ENCODE results near the gene ZEB1. TPM values are rescaled to one million over a fixed set of nuclear protein-coding genes. Genes with fewer than 3 reads are reported as not detected.

ZEB1 gene
- 10 to 100 TPM; 24.8 to 29.1 TPM for total RNA-seq

DNA sequence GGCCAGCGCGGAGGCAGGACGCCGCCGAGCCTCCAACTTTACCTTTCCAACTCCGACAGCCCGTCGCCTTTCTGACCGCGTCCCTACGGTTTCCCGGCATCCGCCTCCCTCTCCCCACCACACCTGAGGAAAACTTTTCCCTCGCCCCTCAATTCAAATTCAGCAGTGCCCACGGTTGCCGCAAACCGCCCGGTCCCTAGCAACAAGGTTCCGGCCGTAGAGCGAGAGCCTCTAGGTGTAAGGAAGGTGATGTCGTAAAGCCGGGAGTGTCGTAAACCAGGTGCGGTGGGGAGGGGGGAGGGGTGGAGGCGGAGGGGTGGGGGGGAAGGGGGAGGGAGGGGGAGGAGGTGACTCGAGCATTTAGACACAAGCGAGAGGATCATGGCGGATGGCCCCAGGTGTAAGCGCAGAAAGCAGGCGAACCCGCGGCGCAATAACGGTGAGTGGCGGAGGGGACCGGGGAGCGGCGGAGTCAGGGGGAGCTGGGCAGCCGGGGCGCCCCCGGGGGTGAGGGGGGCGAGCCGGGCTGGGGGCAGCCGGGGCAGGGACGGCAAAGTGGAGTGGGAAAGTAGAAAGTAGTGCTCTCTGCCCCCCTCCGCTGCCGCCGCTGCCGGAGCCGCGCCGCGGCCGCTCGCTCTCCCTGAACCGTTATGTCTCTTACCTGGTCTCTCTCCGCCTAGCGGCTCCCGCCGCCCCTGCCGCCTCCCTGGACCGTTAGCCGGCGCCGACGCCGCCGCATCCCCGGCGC is at the start of gene ZEB1:
Gene ZEB1 (plus strand): TSS at position 363 of the 748 bp plus-strand sequence. CDS start 19 bp downstream, at position 382.
- H3K9me3 Mint-ChIP-seq = no peaks in the 10 kb centered on the region
- CTCF ChIA-PET = no interaction called here
- DNase-seq = peak; percentile 96
- no peaks in the 10 kb centered on the region for H3K27me3 Mint-ChIP-seq (ENCODE audit: low read depth)
- H3K27ac Mint-ChIP-seq = peak within 1 kb of the TSS; percentile 99
- intact Hi-C loops (cut with micrococcal nuclease) = loop anchor here (1.0 to 5.0 kb wide), 12 partner anchors 24 to 535 kb away; no protein-coding TSS in a partner anchor
- peaks cover 3% of the 10 kb centered on the region for H3K36me3 Mint-ChIP-seq (ENCODE audit: low read depth)
- H3K4me1 Mint-ChIP-seq (ENCODE audit: low read depth) = peaks cover 33% of the 10 kb centered on the region
- peak within 1 kb of the TSS; percentile 98 for H3K4me3 Mint-ChIP-seq

DNA sequence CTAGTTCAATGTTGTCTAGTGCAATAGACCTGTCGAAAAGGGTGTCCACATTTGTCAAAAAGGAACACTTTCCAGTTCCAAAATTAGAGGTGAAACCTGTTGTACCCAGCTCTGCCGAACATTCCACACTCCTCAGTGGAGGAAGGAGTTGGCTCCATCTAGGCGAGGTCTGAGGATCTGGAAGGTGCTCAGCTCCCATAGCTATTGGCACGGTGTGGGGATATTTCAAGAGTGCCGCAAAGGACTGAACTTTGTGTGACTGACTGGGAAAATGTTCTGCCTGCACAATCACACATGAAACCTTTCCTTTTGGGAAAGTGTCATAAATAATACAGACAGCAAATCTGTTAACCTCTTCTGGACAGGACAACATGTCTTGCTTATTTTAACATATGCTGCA is 48.1 kb upstream of the ZEB1 start:
- peaks cover 10% of the 10 kb centered on the region for H3K9me3 Mint-ChIP-seq
- H3K27ac Mint-ChIP-seq = no peak overlapping the region
- DNase-seq = no peak
- CTCF ChIA-PET = no interaction called here
- peaks cover 4% of the 10 kb centered on the region for H3K4me1 Mint-ChIP-seq (ENCODE audit: low read depth)
- intact Hi-C loops (cut with micrococcal nuclease) = no loop called here
- no peaks in the 10 kb centered on the region for H3K27me3 Mint-ChIP-seq (ENCODE audit: low read depth)
- H3K4me3 Mint-ChIP-seq = no peak overlapping the region
- peaks cover 1% of the 10 kb centered on the region for H3K36me3 Mint-ChIP-seq (ENCODE audit: low read depth)

DNA sequence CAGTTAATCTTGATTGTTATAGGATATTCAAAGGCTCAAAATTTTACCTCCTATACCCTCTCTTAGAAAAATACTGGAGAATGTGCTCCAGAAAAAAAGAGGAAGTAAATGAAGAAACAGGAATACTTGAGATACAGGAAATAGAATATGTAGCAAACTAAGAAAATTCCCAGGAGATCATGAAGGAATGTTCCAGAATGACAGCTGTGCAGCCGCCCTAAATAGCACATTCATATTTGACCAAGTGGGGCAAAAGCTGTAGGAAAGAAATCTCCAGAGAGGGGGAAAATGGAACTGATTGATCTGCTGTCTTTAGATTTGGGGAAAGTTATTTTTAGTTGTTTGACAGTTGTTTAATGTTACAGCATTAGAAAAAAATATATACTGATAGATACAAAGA is 46.2 kb upstream of the ZEB1 start:
- Mint-ChIP-seq H3K4me3 (no peak overlapping the region), H3K27me3 (ENCODE audit: low read depth) (no peaks in the 10 kb centered on the region), H3K9me3 (peaks cover 10% of the 10 kb centered on the region), H3K36me3 (ENCODE audit: low read depth) (peaks cover 1% of the 10 kb centered on the region), H3K27ac (no peak overlapping the region), H3K4me1 (ENCODE audit: low read depth) (peaks cover 4% of the 10 kb centered on the region)
- CTCF ChIA-PET = no interaction called here
- DNase-seq = no peak
- intact Hi-C loops (cut with micrococcal nuclease) = no loop called here

DNA sequence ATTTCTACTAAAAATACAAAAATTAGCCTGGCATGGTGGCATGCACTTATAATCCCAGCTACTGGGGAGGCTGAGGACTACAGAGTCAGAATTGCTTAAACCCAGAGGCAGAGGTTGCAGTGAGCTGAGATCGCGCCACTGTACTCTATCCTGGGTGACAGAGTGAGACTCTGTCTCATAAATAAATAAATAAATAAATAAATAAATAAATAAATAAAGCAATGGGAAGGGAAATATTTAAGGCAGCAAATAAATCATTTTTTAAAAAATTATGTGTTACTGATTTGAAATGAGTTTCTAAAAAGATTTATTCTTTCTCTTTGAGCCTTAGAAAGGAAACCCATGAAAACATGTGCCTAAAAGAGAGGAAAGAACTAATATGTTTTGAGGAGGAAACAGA is 45.2 kb upstream of the ZEB1 start:
- CTCF ChIA-PET = no interaction called here

DNA sequence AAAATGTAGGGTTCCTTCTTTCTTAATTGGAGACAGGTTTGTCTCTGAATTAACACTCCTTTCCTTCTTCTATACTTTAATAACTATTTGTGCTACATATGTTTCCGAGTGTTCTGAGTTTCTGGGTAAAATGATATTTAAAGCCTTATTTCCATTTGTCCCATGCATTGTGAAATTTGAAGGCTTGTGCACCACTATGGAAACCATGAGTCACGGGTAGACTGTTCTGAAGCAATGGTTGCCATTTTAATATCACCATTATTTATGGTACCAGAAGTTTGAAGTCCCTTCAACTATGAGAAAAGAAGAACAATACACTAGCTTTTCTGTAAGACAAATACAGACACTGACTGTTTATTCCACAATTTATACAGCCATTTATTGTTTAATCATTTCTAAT is 44.7 kb upstream of the ZEB1 start:
- Mint-ChIP-seq H3K27me3 (ENCODE audit: low read depth) (no peaks in the 10 kb centered on the region), H3K36me3 (ENCODE audit: low read depth) (peaks cover 1% of the 10 kb centered on the region), H3K4me3 (no peak overlapping the region), H3K27ac (no peak overlapping the region), H3K4me1 (ENCODE audit: low read depth) (peaks cover 4% of the 10 kb centered on the region), H3K9me3 (peaks cover 10% of the 10 kb centered on the region)
- intact Hi-C loops (cut with micrococcal nuclease) = no loop called here
- DNase-seq = no peak
- CTCF ChIA-PET = no interaction called here

More for the DNA sequence above, 45.2 kb upstream of the ZEB1 start:
- Mint-ChIP-seq H3K27ac (no peak overlapping the region), H3K27me3 (ENCODE audit: low read depth) (no peaks in the 10 kb centered on the region), H3K4me3 (no peak overlapping the region), H3K9me3 (peaks cover 10% of the 10 kb centered on the region), H3K4me1 (ENCODE audit: low read depth) (peaks cover 4% of the 10 kb centered on the region), H3K36me3 (ENCODE audit: low read depth) (peaks cover 1% of the 10 kb centered on the region)
- no peak for DNase-seq
- intact Hi-C loops (cut with micrococcal nuclease) = no loop called here

DNA sequence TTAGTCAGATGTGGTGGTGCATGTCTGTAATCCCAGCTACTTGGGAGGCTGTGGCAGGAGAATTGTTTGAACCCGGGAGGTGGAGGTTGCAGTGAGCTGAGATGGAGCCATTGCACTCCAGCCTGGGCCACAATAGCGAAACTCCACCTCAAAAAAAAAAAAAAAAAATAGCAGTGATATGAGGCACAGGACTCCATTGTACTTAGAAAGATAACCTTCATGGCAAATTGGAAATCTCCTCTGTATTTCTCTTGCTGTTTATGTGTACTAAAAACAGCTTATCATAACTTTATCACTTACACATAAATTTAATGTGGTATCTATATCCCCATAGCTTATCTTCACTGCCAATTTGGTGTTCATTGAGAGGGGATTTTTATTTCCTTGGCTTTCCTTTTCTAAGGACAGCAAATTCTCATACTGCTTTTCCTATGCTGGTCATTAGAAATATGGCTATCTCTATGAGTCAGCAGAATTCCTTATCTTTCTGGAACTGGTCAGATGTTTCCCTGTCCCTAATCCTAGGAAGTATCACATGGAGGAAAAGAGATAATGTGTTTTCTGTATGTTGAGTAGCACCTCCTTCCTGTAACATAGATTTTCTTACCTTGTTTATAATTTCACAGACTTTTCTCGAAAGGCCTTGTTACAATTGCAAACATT is 40.6 kb upstream of the ZEB1 start:
- DNase-seq = no peak
- Mint-ChIP-seq H3K27me3 (ENCODE audit: low read depth) (no peaks in the 10 kb centered on the region), H3K27ac (no peak overlapping the region), H3K4me1 (ENCODE audit: low read depth) (peaks cover 4% of the 10 kb centered on the region), H3K4me3 (no peak overlapping the region), H3K36me3 (ENCODE audit: low read depth) (no peaks in the 10 kb centered on the region), H3K9me3 (peaks cover 2% of the 10 kb centered on the region)
- intact Hi-C loops (cut with micrococcal nuclease) = no loop called here
- CTCF ChIA-PET = interaction anchor here (0.7 kb wide), 1 partner anchor 529 kb away, joined by 7 read pairs; no protein-coding TSS in a partner anchor

DNA sequence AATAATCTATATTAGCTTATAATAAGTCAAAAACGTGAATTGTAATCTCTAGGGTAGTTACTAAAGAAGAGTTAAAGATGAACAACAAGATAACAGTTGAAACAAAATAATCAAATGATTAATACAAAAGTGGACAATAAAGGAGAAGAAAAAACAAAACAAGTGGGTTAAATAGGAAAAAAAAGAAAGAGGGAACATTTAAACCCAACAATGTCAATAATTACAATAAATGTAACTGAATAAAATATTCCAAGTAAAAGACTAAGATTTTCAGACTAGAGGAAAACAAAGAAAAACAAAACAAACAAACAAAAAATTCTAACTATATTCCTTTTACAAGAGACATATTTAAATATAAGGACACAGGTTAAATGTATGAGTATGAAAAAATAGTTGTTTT is 38.0 kb upstream of the ZEB1 start:
- DNase-seq = no peak
- no peak overlapping the region for H3K27ac Mint-ChIP-seq
- H3K36me3 Mint-ChIP-seq (ENCODE audit: low read depth) = no peaks in the 10 kb centered on the region
- no peak overlapping the region for H3K4me3 Mint-ChIP-seq
- intact Hi-C loops (cut with micrococcal nuclease) = no loop called here
- peaks cover 2% of the 10 kb centered on the region for H3K9me3 Mint-ChIP-seq
- CTCF ChIA-PET = no interaction called here
- no peaks in the 10 kb centered on the region for H3K27me3 Mint-ChIP-seq (ENCODE audit: low read depth)
- no peaks in the 10 kb centered on the region for H3K4me1 Mint-ChIP-seq (ENCODE audit: low read depth)

DNA sequence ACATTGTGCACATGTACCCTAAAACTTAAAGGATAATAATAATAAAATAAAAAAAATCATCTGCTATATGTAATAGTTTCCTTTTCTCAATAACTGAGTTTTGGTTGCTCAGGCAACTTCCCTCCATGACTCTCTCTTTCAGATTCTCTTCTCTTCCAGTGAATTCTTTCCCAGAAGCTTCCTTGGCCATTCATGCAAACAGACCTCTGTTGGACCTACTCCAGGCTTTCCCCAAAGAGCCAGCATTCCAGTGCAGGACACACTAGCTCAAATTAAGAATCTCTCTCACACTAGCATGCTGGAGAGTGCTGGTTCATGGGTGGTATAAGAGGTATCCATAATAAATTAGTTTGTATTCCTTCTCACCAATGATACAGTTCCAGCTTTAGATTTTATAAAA is 31.0 kb upstream of the ZEB1 start:
- no peak for DNase-seq
- Mint-ChIP-seq H3K4me1 (ENCODE audit: low read depth) (peaks cover 6% of the 10 kb centered on the region), H3K4me3 (no peak overlapping the region), H3K27ac (no peak overlapping the region), H3K36me3 (ENCODE audit: low read depth) (no peaks in the 10 kb centered on the region), H3K9me3 (peaks cover 2% of the 10 kb centered on the region), H3K27me3 (ENCODE audit: low read depth) (no peaks in the 10 kb centered on the region)
- CTCF ChIA-PET = interaction anchor here (0.6 to 0.8 kb wide), 2 partner anchors 277 to 536 kb away, joined by 3 to 4 read pairs; no protein-coding TSS in a partner anchor
- intact Hi-C loops (cut with micrococcal nuclease) = no loop called here

DNA sequence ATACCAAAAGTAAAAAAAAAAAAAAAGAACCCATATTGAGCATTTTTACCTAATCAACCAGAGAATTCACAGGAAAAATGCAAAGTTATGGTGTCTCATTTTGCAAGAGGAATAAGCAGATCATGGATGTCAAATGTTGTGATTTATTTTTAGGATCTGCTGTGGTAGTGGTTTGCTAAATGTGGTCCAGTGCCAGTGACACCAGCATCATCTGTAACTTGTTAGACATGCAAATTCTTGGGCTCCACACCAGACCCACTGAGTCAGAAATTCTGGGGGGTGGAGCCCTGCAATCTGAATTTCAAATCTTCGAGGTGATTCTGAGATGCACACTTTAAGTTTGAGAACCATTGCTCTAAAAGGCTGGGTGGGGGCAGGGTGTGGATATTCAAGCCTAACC is 30.1 kb upstream of the ZEB1 start:
- Mint-ChIP-seq H3K36me3 (ENCODE audit: low read depth) (no peaks in the 10 kb centered on the region), H3K4me1 (ENCODE audit: low read depth) (peaks cover 6% of the 10 kb centered on the region), H3K9me3 (peaks cover 2% of the 10 kb centered on the region), H3K27me3 (ENCODE audit: low read depth) (no peaks in the 10 kb centered on the region), H3K27ac (no peak overlapping the region), H3K4me3 (no peak overlapping the region)
- CTCF ChIA-PET = interaction anchor here (0.8 kb wide), 1 partner anchor 537 kb away, joined by 4 read pairs; no protein-coding TSS in a partner anchor
- intact Hi-C loops (cut with micrococcal nuclease) = no loop called here
- DNase-seq = no peak

DNA sequence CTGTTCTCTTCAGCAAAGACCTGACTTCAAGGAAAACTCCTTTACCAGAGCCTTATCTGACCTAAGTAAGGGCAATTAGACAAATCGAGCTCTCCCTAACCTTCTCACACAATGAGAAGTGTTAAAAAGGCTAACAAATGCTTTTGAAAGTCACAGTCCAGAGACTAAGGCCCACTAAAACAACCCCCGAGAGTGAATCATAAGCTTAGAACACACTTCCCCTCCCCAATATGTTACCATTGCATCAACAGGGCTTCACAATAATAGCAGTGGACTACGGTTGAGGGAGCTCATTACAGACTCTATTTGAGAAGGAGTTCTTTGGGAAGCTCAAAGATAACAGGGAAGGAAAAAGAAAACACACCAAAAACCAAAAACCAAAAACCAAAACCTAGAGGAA is 28.6 kb upstream of the ZEB1 start:
- H3K27me3 Mint-ChIP-seq (ENCODE audit: low read depth) = no peaks in the 10 kb centered on the region
- CTCF ChIA-PET = no interaction called here
- H3K4me1 Mint-ChIP-seq (ENCODE audit: low read depth) = peaks cover 6% of the 10 kb centered on the region
- no peak overlapping the region for H3K4me3 Mint-ChIP-seq
- peaks cover 2% of the 10 kb centered on the region for H3K9me3 Mint-ChIP-seq
- intact Hi-C loops (cut with micrococcal nuclease) = no loop called here
- no peaks in the 10 kb centered on the region for H3K36me3 Mint-ChIP-seq (ENCODE audit: low read depth)
- H3K27ac Mint-ChIP-seq = no peak overlapping the region
- DNase-seq = no peak

DNA sequence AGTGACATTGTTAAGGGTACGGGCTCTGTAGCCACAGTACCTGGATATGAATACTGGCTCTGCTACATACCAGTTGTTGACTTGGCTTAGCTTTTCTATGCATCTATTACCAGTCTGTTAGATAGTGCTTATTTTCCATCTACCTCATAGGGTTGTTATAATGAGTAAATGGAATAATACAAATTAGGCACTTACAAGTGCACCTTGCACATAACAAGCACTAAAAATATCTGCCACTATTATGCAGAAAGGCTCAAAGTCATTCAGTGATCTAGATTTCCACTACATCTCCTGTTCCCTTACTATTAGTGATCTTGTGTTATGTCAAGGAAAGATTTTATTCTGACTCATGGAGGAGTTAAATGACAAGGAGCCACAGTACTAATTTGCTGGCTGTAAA is 27.9 kb upstream of the ZEB1 start:
- intact Hi-C loops (cut with micrococcal nuclease) = loop anchor here (1.0 kb wide), 1 partner anchor 52 kb away; no protein-coding TSS in a partner anchor
- Mint-ChIP-seq H3K4me1 (ENCODE audit: low read depth) (peaks cover 6% of the 10 kb centered on the region), H3K9me3 (peaks cover 2% of the 10 kb centered on the region), H3K36me3 (ENCODE audit: low read depth) (no peaks in the 10 kb centered on the region), H3K27me3 (ENCODE audit: low read depth) (no peaks in the 10 kb centered on the region), H3K27ac (no peak overlapping the region), H3K4me3 (no peak overlapping the region)
- no peak for DNase-seq
- CTCF ChIA-PET = interaction anchor here (0.9 kb wide), 1 partner anchor 24 kb away, joined by 3 read pairs; no protein-coding TSS in a partner anchor

DNA sequence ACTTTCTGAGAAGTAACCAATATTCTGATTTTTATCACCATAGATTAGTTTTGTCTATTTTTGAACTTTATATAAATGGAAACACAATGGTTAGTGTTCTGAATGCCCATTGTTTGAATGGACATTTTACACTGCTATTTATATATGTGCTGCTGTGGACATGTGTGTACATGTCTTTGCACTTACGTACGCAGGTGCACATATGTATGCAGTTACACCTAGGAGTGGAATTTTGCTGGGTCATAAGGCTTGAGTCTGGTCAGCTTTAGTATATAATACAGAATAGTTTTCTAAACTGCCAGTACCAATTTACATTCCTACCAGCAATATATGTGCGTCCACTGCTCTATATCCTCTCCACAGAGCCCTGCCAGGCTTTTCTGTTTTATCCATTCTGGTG is 24.5 kb upstream of the ZEB1 start:
- intact Hi-C loops (cut with micrococcal nuclease) = no loop called here
- no peaks in the 10 kb centered on the region for H3K9me3 Mint-ChIP-seq
- no peak overlapping the region for H3K4me3 Mint-ChIP-seq
- H3K27ac Mint-ChIP-seq = no peak overlapping the region
- no peak for DNase-seq
- H3K4me1 Mint-ChIP-seq (ENCODE audit: low read depth) = peaks cover 10% of the 10 kb centered on the region
- CTCF ChIA-PET = no interaction called here
- no peaks in the 10 kb centered on the region for H3K36me3 Mint-ChIP-seq (ENCODE audit: low read depth)
- no peaks in the 10 kb centered on the region for H3K27me3 Mint-ChIP-seq (ENCODE audit: low read depth)

DNA sequence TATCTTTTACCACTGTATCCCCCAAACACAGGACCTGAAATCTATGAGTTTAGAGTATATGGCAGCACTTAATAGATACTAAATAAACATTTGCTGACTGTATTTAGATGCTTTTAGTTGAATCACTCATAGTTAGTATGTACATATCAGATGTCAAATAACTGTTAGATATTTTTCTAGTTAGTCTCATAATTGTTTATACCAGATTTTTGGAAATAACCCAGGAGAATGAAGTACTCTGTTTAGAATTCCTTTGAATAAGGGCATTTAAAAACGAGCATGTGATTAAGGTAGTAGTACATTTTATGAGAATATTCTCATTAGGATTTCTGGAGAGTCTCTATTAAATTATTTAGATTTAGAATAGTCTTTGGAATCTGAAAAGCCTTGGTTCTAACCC is 22.3 kb upstream of the ZEB1 start:
- Mint-ChIP-seq H3K36me3 (ENCODE audit: low read depth) (no peaks in the 10 kb centered on the region), H3K27me3 (ENCODE audit: low read depth) (no peaks in the 10 kb centered on the region), H3K4me1 (ENCODE audit: low read depth) (peaks cover 4% of the 10 kb centered on the region), H3K9me3 (no peaks in the 10 kb centered on the region), H3K27ac (no peak overlapping the region), H3K4me3 (no peak overlapping the region)
- intact Hi-C loops (cut with micrococcal nuclease) = no loop called here
- no peak for DNase-seq
- CTCF ChIA-PET = no interaction called here
